ENCODE data around the gene MEX3D.

GRCh38 chr19:1508507-1508856, 59.6 kb downstream of the MEX3D start:
- TF ChIP-seq, protein P1, sequence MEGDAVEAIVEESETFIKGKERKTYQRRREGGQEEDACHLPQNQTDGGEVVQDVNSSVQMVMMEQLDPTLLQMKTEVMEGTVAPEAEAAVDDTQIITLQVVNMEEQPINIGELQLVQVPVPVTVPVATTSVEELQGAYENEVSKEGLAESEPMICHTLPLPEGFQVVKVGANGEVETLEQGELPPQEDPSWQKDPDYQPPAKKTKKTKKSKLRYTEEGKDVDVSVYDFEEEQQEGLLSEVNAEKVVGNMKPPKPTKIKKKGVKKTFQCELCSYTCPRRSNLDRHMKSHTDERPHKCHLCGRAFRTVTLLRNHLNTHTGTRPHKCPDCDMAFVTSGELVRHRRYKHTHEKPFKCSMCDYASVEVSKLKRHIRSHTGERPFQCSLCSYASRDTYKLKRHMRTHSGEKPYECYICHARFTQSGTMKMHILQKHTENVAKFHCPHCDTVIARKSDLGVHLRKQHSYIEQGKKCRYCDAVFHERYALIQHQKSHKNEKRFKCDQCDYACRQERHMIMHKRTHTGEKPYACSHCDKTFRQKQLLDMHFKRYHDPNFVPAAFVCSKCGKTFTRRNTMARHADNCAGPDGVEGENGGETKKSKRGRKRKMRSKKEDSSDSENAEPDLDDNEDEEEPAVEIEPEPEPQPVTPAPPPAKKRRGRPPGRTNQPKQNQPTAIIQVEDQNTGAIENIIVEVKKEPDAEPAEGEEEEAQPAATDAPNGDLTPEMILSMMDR (conservative IDR thresholded peaks at IDR 0.05; ENCODE audit: low read depth, low read length) = no peak
- no peak for TF ChIP-seq EZH2 (IDR thresholded peaks at IDR 0.05; ENCODE audit: low read length, unreplicated experiment)

Data from PC-3 (cell line).